RPMI7951 (cell line): Measurements from ENCODE around the gene IL7R. TPM values are rescaled to one million over a fixed set of nuclear protein-coding genes. Genes with fewer than 3 reads are reported as not detected.
"Not testable (repeated sequence)": the region's sequence is repeated elsewhere in the genome, so short reads cannot be mapped to it uniquely, and the experiment has no call there.

Source experiments
- DNase-seq: peaks from one replicate; pipeline ENCODE4 v3.0.0-alpha.2; 2012; ENCODE audit warnings: low read depth
- total RNA-seq: library from RNA; depleted of rRNA; stranded (reverse); fragments of >200 nt; shearing (Covaris generic); gene quantifications from 2 replicates; pipeline ENCODE4 v1.2.3, GENCODE V29; 2014

Gene IL7R
- total RNA-seq, 1 experiment from 2014 or later: 1.6 TPM

- no peak for DNase-seq
Measured at GRCh38 chr5:35842856-35843255, 13.8 kb upstream of the IL7R start.

GRCh38 chr5:35845508-35845907 is 11.2 kb upstream of the IL7R start:
- DNase-seq: not testable (repeated sequence)

GRCh38 chr5:35847491-35847890 is 9.2 kb upstream of the IL7R start:
- DNase-seq: no peak

GRCh38 chr5:35847961-35848360 is 8.7 kb upstream of the IL7R start:
- DNase-seq: no peak

- DNase-seq: no peak
Measured at GRCh38 chr5:35849860-35850259, 6.8 kb upstream of the IL7R start.

GRCh38 chr5:35850967-35851680 is 5.6 kb upstream of the IL7R start:
- DNase-seq: peak; percentile 62

- peak; percentile 80 for DNase-seq
Measured at GRCh38 chr5:35852084-35852734, 4.5 kb upstream of the IL7R start.

- no peak for DNase-seq
Measured at GRCh38 chr5:35852773-35853172, 3.9 kb upstream of the IL7R start.

- DNase-seq: no peak
Measured at GRCh38 chr5:35853631-35854030, 3.1 kb upstream of the IL7R start.

GRCh38 chr5:35854248-35854647 is 2.4 kb upstream of the IL7R start:
- DNase-seq: no peak

- no peak for DNase-seq
Measured at GRCh38 chr5:35855187-35855586, 1.5 kb upstream of the IL7R start.

GRCh38 chr5:35856186-35856764 is 416 bp upstream of the IL7R start:
- DNase-seq: not testable (repeated sequence)

- DNase-seq: peak; percentile 84
Measured at GRCh38 chr5:35857606-35858205, 1.0 kb downstream of the IL7R start.

GRCh38 chr5:35859101-35859661 is 2.5 kb downstream of the IL7R start:
- DNase-seq: peak; percentile 74

GRCh38 chr5:35860686-35861085 is 4.0 kb downstream of the IL7R start:
- DNase-seq: peak; percentile 46

- peak; percentile 51 for DNase-seq
Measured at GRCh38 chr5:35861718-35862117, 5.0 kb downstream of the IL7R start.

GRCh38 chr5:35862126-35862525 is 5.4 kb downstream of the IL7R start:
- peak; percentile 33 for DNase-seq

GRCh38 chr5:35863159-35863558 is 6.5 kb downstream of the IL7R start:
- no peak for DNase-seq

GRCh38 chr5:35867998-35868397 is 11.3 kb downstream of the IL7R start:
- no peak for DNase-seq

- DNase-seq: no peak
Measured at GRCh38 chr5:35869685-35870277, 13.1 kb downstream of the IL7R start.

- no peak for DNase-seq
Measured at GRCh38 chr5:35870605-35871004, 13.9 kb downstream of the IL7R start.

- DNase-seq: peak; percentile 28
Measured at GRCh38 chr5:35876454-35876853, 19.8 kb downstream of the IL7R start.
